WTC11 (cell line): ENCODE results near the gene SLC24A1. TPM values are rescaled to one million over a fixed set of nuclear protein-coding genes. Genes with fewer than 3 reads are reported as not detected.

Experiments
- ATAC-seq: fragments of 200-7000 bp; cut with Tn5 transposase; 2 replicates; pipeline ENCODE4 v1.10.0; 2021; ENCODE audit warnings: mild to moderate bottlenecking, moderate library complexity
- CTCF ChIA-PET: fragments of 300-600 bp; sonication (Branson Sonifier 250); formaldehyde crosslinking; loops from one replicate; lab custom pipeline; 2021; ENCODE audit warnings: antibody characterized with exemption; lab: Charles Lee
- POLR2A ChIA-PET: fragments of 350-600 bp; sonication (Branson Sonifier 250); formaldehyde crosslinking; loops from one replicate; lab custom pipeline; 2021; ENCODE audit warnings: antibody characterized with exemption; lab: Charles Lee
- DNase-seq: peaks from one replicate; pipeline ENCODE4 v3.0.0; 2021; ENCODE audit warnings: low spot score
- H3K27ac Mint-ChIP-seq: 2 replicates; pipeline ENCODE4 v1.8.0; 2021; ENCODE audit warnings: mixed read lengths
- H3K27me3 Mint-ChIP-seq: 2 replicates; pipeline ENCODE4 v1.8.0; 2021; ENCODE audit warnings: low read depth, mild to moderate bottlenecking, moderate library complexity, mixed read lengths
- H3K36me3 Mint-ChIP-seq: 2 replicates; pipeline ENCODE4 v1.8.0; 2021; ENCODE audit warnings: mixed read lengths
- H3K4me1 Mint-ChIP-seq: 2 replicates; pipeline ENCODE4 v1.8.0; 2022; ENCODE audit warnings: mixed read lengths
- H3K4me3 Mint-ChIP-seq: 2 replicates; pipeline ENCODE4 v1.8.0; 2021; ENCODE audit warnings: mild to moderate bottlenecking, moderate library complexity, mixed read lengths
- H3K9me3 Mint-ChIP-seq: 2 replicates; pipeline ENCODE4 v1.8.0; 2021; ENCODE audit warnings: mixed read lengths
- AFF4 ChIP-seq: sonication (generic); formaldehyde crosslinking; IDR thresholded peaks from 2 replicates; pipeline ENCODE4 v1.8.1; 2023; ENCODE audit warnings: mild to moderate bottlenecking, missing genetic modification reagents, borderline replicate concordance
- FOXK1 ChIP-seq: sonication (generic); formaldehyde crosslinking; IDR thresholded peaks from 2 replicates; pipeline ENCODE4 v1.8.0; 2022; ENCODE audit warnings: mild to moderate bottlenecking, moderate library complexity, missing genetic modification reagents
- FOXP1 ChIP-seq: sonication (generic); formaldehyde crosslinking; IDR thresholded peaks from 2 replicates; pipeline ENCODE4 v1.8.0; 2022; ENCODE audit warnings: missing genetic modification reagents, mild to moderate bottlenecking, moderate library complexity, borderline replicate concordance
- GABPB1 ChIP-seq: sonication (generic); formaldehyde crosslinking; IDR thresholded peaks from 2 replicates; pipeline ENCODE4 v1.8.1; 2023; ENCODE audit warnings: mild to moderate bottlenecking, missing genetic modification reagents
- HMGXB4 ChIP-seq: sonication (generic); formaldehyde crosslinking; IDR thresholded peaks from 2 replicates; pipeline ENCODE4 v1.8.1; 2023; ENCODE audit warnings: mild to moderate bottlenecking, moderate library complexity, missing genetic modification reagents
- JAZF1 ChIP-seq: fragments of 250-450 bp; sonication (Bioruptor Pico); IDR thresholded peaks from 2 replicates; pipeline ENCODE4 v1.9.0; 2021; ENCODE audit warnings: moderate library complexity, mild to moderate bottlenecking, inconsistent platforms
- NFYB ChIP-seq: sonication (generic); formaldehyde crosslinking; conservative IDR thresholded peaks from 2 replicates; pipeline ENCODE4 v1.8.0; 2022; ENCODE audit warnings: low read depth, missing genetic modification reagents
- NR1H2 ChIP-seq: sonication (generic); formaldehyde crosslinking; IDR thresholded peaks from 2 replicates; pipeline ENCODE4 v1.9.0; 2021; ENCODE audit warnings: mild to moderate bottlenecking, moderate library complexity, missing genetic modification reagents
- PREB ChIP-seq: sonication (generic); formaldehyde crosslinking; IDR thresholded peaks from 2 replicates; pipeline ENCODE4 v1.8.1; 2022; ENCODE audit warnings: mild to moderate bottlenecking, missing genetic modification reagents, moderate library complexity, borderline replicate concordance
- PRRX2 ChIP-seq: fragments of 250-450 bp; sonication (Bioruptor Pico); IDR thresholded peaks from 2 replicates; pipeline ENCODE4 v1.8.0; 2021; ENCODE audit warnings: mild to moderate bottlenecking
- SMAD3 ChIP-seq: sonication (generic); formaldehyde crosslinking; IDR thresholded peaks from 2 replicates; pipeline ENCODE4 v1.8.0; 2022; ENCODE audit warnings: missing genetic modification reagents, mild to moderate bottlenecking, borderline replicate concordance
- TEAD1 ChIP-seq: sonication (generic); formaldehyde crosslinking; IDR thresholded peaks from 2 replicates; pipeline ENCODE4 v1.8.0; 2022; ENCODE audit warnings: mild to moderate bottlenecking, missing genetic modification reagents
- TEAD4 ChIP-seq: sonication (generic); formaldehyde crosslinking; IDR thresholded peaks from 2 replicates; pipeline ENCODE4 v1.8.0; 2022; ENCODE audit warnings: mild to moderate bottlenecking, missing genetic modification reagents
- ZNF121 ChIP-seq: sonication (generic); formaldehyde crosslinking; IDR thresholded peaks from 2 replicates; pipeline ENCODE4 v1.8.0; 2023; ENCODE audit warnings: missing genetic modification reagents
- ZNF138 ChIP-seq: sonication (generic); formaldehyde crosslinking; conservative IDR thresholded peaks from 2 replicates; pipeline ENCODE4 v1.8.1; 2022; ENCODE audit warnings: mild to moderate bottlenecking, moderate library complexity, missing genetic modification reagents
- ZNF671 ChIP-seq: fragments of 250-450 bp; sonication (Bioruptor Pico); IDR thresholded peaks from 2 replicates; pipeline ENCODE4 v1.8.0; 2021; ENCODE audit warnings: mild to moderate bottlenecking
- total RNA-seq: library from RNA; stranded (reverse); gene quantifications from 3 replicates; pipeline ENCODE4 v1.2.3, GENCODE V29; 2021
- TF ChIP-seq, protein P1 (sequence below): sonication (generic); formaldehyde crosslinking; conservative IDR thresholded peaks from 2 replicates; pipeline ENCODE4 v1.8.1; 2022; ENCODE audit warnings: mild to moderate bottlenecking, missing genetic modification reagents
- TF ChIP-seq, protein P2 (sequence below): fragments of 250-450 bp; sonication (Bioruptor Pico); IDR thresholded peaks from 2 replicates; pipeline ENCODE4 v2.1.2; 2022; ENCODE audit warnings: mild to moderate bottlenecking, moderate library complexity
- TF ChIP-seq, protein P3 (sequence below): sonication (generic); formaldehyde crosslinking; IDR thresholded peaks from 2 replicates; pipeline ENCODE4 v1.8.1; 2023; ENCODE audit warnings: mild to moderate bottlenecking, missing genetic modification reagents

Gene SLC24A1
- total RNA-seq, 1 experiment from 2014 or later, result 7.0 TPM

DNA sequence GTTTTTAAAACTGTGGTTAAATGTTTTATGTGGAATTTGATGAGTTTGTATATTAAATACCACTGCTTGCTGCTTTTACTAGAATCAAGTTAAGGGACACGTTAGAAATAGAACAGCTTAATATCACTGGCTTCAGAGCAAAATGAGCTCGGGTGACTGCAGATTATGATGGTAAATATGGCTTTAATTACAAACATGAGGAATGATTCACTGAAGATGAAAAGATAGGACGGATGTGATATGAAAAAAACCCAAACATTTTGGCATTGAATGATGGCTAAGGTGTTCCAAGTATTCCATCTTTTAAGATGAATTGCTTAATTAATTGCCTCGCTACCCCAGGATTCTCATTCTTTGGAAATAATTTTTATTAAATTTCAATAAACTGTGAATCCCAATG, 33.7 kb downstream of the SLC24A1 start:
- CTCF ChIA-PET, result no interaction called here
- no peak for TF ChIP-seq PREB (CRISPR knock-in tag)
- no peak for TF ChIP-seq NFYB (CRISPR knock-in tag)
- TF ChIP-seq TEAD4 (CRISPR knock-in tag), result no peak

DNA sequence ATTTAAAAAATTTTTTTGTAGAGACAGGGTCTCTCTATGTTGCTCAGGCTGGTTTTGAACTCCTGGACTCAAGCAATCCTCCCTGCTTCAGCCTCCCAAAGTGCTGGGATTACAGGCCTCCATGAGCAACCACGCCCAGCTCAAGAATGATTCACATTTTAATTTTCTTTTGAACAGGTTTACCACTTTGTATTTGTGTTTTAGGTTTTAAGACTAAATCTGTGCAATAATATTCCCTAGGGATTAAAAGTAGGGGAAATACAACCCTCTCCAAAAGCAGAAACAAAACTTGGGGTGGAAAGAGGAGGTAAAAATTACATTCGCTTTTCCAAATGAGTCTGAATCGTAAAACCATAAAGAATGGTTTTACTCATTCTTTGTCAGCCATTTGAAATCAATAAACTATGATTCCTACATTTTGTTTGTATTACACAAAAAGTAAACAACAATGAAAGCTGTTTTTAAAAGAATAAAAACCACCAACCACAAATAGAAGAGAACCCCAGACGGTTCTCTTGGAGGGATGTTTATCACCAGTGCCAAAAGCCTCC, 37.8 kb downstream of the SLC24A1 start:
- CTCF ChIA-PET, result interaction anchor here (1.0 kb wide), 1 partner anchor 165 kb away, joined by 3 read pairs; no protein-coding TSS in a partner anchor
- Mint-ChIP-seq H3K9me3 (no peaks in the 10 kb centered on the region), H3K27ac (no peak overlapping the region), H3K4me1 (no peaks in the 10 kb centered on the region), H3K36me3 (no peaks in the 10 kb centered on the region), H3K4me3 (no peak overlapping the region), H3K27me3 (no peaks in the 10 kb centered on the region)
- DNase-seq, result no peak
- no peak for ATAC-seq
- POLR2A ChIA-PET, result interaction anchor here (0.7 kb wide), 1 partner anchor 126 kb away, joined by 4 read pairs; no protein-coding TSS in a partner anchor
- no peak for TF ChIP-seq SMAD3 (CRISPR knock-in tag)
- no peak for TF ChIP-seq FOXP1 (CRISPR knock-in tag)
- TF ChIP-seq, protein P1, sequence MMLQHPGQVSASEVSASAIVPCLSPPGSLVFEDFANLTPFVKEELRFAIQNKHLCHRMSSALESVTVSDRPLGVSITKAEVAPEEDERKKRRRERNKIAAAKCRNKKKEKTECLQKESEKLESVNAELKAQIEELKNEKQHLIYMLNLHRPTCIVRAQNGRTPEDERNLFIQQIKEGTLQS, result no peak
- TF ChIP-seq NR1H2 (CRISPR knock-in tag), result no peak
- TF ChIP-seq TEAD1 (CRISPR knock-in tag), result no peak
- TF ChIP-seq ZNF121 (CRISPR knock-in tag), result no peak

More for the DNA sequence above, 33.7 kb downstream of the SLC24A1 start:
- Mint-ChIP-seq H3K27me3 (no peaks in the 10 kb centered on the region), H3K27ac (no peak overlapping the region), H3K36me3 (no peaks in the 10 kb centered on the region), H3K4me1 (peaks cover 6% of the 10 kb centered on the region; the same call in 1 of the 2 replicates), H3K9me3 (no peaks in the 10 kb centered on the region), H3K4me3 (no peak overlapping the region)
- ATAC-seq (no peak), DNase-seq (no peak)
- POLR2A ChIA-PET, result no interaction called here

- ATAC-seq (no peak), DNase-seq (no peak)
- no peak overlapping the region for H3K27ac Mint-ChIP-seq
- ChIA-PET POLR2A (no interaction called here), CTCF (no interaction called here)
- H3K4me1 Mint-ChIP-seq, result no peaks in the 10 kb centered on the region
- no peaks in the 10 kb centered on the region for H3K36me3 Mint-ChIP-seq
- H3K27me3 Mint-ChIP-seq, result no peaks in the 10 kb centered on the region
- no peaks in the 10 kb centered on the region for H3K9me3 Mint-ChIP-seq
- no peak for TF ChIP-seq ZNF671
- TF ChIP-seq, protein P2, sequence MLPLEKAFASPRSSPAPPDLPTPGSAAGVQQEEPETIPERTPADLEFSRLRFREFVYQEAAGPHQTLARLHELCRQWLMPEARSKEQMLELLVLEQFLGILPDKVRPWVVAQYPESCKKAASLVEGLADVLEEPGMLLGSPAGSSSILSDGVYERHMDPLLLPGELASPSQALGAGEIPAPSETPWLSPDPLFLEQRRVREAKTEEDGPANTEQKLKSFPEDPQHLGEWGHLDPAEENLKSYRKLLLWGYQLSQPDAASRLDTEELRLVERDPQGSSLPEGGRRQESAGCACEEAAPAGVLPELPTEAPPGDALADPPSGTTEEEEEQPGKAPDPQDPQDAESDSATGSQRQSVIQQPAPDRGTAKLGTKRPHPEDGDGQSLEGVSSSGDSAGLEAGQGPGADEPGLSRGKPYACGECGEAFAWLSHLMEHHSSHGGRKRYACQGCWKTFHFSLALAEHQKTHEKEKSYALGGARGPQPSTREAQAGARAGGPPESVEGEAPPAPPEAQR (CRISPR knock-in tag), result no peak
- TF ChIP-seq NR1H2 (CRISPR knock-in tag), result no peak
- TF ChIP-seq ZNF138 (CRISPR knock-in tag), result no peak
- TF ChIP-seq FOXK1, result no peak
- TF ChIP-seq HMGXB4, result no peak
- no peak for TF ChIP-seq JAZF1 (CRISPR knock-in tag)
- TF ChIP-seq TEAD1 (CRISPR knock-in tag), result no peak
- TF ChIP-seq, protein P3, sequence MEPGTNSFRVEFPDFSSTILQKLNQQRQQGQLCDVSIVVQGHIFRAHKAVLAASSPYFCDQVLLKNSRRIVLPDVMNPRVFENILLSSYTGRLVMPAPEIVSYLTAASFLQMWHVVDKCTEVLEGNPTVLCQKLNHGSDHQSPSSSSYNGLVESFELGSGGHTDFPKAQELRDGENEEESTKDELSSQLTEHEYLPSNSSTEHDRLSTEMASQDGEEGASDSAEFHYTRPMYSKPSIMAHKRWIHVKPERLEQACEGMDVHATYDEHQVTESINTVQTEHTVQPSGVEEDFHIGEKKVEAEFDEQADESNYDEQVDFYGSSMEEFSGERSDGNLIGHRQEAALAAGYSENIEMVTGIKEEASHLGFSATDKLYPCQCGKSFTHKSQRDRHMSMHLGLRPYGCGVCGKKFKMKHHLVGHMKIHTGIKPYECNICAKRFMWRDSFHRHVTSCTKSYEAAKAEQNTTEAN (CRISPR knock-in tag), result no peak
- TF ChIP-seq GABPB1 (CRISPR knock-in tag), result no peak
- TF ChIP-seq PRRX2 (CRISPR knock-in tag), result no peak
- no peak for TF ChIP-seq AFF4 (CRISPR knock-in tag)
- H3K4me3 Mint-ChIP-seq, result no peak overlapping the region
Measured at GRCh38 chr15:65660927-65661326, 39.2 kb downstream of the SLC24A1 start.
